HG03095 (cell line): ENCODE data around the gene ANTXR1.

Experiments used
- ATAC-seq: cut with Tn5 transposase; IDR thresholded peaks from one replicate; pipeline ENCODE4 v1.9.1; 2021; ENCODE audit warnings: moderate library complexity; ENCODE audit not compliant: unreplicated experiment

ANTXR1 gene

DNA sequence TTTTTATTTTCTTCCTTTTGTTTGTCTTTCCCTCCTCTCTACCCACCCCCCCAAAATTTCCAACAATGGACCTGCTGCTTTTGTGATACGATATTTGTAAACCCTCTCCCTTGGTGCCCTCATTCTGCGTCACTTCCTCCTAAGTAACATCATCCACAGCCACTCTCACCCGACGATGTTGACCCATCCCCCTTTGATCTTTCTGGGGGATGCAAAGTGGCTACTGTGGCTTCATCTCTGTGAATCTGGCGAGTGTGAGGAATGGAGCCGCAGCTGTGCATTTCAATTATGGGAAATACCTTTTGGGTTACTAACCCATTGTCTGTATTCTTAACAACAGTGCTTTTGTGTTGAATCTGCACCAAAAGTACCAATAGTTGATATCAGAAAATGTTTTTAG is 19.4 kb downstream of the ANTXR1 start:
- no peak for ATAC-seq

DNA sequence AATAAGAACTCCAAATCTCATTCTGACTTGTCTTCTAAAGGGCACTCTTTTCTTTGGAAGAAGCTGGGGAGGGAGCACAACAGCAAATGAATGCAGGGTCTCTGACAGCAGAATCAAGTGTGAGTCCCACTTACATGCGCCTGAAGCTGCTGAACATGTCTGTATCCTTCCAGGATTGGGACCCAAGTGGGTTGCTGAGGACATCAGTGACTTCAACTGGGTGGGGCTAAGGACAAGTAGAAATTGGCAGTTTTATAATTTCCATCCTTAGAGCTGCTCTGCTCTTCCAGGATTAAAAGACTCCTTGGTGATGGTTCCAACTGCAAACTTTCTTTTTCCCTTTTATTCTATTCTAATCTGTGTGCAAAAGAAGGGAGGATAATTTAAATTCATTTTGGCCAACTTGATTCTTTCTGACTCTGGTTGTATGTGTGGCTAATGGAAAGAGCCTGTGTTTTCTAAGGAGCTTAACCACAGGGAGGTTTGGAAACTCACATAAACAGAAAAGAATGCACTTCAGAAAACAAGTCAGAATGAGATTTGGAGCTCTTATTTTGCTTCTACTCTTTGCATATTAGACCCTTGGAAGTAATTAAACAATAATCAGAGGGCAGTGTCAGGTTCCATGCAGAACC is 20.6 kb downstream of the ANTXR1 start:
- no peak for ATAC-seq

DNA sequence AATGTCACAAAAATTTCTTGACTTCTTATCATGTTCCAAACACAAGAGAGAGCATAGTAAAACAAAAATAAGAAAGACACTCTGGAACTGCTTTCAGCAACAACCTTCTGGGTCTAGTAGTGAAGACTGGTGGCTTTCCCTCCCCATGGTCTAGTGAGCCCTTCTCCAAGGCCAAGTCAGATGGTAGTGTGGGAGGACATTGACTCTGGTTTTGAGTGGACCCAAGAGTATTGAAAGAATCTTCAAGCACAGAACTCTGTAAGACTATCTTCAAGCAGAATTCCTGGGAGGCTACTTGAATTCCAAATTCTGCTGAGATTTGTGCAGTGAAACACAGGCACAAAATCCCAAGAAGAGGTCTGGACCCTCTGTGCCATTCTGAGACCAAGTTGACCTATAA is 21.1 kb downstream of the ANTXR1 start:
- ATAC-seq: no peak

DNA sequence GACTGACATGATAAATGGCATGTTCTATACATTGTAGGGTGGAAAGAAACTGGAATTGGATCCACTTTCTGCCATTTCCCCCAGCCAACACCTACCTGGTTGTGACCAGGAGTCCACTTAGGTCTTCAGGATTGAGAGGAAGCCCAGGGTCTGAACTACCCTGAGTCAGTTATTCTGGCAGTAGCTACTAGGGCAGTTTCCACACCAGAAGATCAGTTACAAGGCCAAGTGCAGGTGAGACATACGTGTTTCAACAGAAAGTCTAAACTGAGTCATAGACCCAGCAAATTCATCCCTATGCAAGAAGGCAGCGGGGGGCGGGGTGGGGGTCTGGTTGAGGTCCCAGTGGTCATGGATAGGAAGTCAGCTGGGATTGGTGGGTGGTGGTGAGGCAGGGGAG is 21.9 kb downstream of the ANTXR1 start:
- no peak for ATAC-seq

DNA sequence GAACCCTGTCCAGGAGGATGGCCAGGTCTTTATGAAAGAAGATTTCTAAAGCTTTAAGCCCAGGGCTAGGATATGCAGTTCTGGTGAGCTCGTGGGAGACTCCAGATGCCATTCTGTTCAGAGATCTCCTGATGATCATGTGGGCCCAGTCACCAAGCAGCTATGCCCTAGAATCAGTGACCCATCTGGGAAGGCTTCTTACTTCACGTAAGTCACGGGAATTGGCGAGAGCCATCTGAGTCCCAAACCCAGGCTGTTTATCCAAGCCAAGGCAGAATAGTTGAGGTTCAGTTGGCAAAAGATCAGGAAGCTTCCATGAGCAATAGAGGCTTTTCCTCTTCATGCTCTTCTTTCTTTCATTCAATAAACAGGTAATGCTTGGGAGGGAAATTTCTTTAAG is 23.9 kb downstream of the ANTXR1 start:
- no peak for ATAC-seq

DNA sequence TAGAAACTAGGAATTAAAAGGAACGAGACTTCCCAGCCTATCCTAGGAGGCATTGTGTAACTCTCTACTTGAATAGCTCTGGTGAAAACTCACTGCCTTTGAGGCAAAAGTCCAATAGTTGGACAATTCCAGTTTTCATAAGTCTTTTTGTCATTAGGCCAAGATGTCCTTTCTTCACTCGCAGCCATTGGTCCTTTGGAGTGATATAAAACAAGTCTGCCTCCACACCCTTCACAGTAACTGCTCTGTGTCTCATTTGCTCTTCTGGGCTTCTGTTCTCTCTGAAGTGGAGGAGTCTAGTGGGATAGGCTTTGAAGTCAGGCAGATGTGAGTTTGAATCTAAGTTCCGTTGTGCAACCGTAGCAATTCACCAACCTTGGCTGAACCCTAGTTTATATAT is 28.2 kb downstream of the ANTXR1 start:
- no peak for ATAC-seq

DNA sequence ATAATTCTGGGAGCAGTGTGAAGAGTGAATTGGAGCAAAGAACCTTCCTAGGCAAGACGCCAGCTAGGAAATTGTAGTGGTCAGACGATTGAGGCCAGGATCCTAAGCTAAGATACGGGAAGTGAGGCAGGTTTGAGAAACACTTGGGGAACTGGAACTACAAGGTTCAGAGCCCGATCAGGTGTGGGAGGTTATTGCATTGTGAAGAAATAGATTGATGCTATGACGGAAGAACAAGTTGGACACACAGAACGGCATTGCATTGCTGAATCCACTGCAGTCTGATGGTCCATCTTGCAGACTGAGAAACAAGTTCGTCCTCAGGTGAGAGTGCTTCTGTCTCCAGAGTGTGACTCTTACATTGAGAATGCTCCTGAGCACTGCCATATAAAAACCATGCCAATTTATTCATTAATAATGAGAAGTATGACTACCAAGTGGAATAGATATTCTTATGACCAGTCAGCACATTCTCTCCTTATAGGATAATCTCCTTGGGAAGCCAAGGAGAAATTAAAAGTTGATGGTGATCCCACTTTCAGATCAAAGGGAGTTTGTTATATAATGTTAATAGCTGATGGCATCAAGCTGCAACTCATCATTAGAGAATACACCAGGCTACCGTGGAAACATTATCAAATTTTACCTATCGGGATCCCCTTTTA is 30.9 kb downstream of the ANTXR1 start:
- ATAC-seq: no peak

DNA sequence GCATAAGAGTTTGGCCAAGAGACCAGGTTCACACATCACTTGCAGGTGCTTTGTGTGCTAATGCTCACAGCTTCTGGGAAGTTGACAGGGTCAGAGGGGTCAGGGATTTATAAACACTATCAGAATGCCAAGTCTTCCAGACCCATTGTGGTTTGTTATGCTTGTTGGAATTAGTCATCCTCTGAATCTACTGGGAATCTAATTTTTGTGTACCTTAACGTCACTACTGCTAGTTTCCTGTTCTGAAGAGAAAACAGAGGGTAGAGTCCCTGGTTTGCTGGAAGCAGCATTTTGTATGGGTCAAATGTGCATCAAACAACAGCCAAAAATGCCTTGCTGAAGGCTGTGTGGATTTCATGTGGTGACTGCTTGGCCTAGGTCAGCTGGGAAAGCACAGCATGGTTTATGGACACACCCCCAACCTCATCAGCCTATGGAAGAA is 33.3 kb downstream of the ANTXR1 start:
- ATAC-seq: no peak

DNA sequence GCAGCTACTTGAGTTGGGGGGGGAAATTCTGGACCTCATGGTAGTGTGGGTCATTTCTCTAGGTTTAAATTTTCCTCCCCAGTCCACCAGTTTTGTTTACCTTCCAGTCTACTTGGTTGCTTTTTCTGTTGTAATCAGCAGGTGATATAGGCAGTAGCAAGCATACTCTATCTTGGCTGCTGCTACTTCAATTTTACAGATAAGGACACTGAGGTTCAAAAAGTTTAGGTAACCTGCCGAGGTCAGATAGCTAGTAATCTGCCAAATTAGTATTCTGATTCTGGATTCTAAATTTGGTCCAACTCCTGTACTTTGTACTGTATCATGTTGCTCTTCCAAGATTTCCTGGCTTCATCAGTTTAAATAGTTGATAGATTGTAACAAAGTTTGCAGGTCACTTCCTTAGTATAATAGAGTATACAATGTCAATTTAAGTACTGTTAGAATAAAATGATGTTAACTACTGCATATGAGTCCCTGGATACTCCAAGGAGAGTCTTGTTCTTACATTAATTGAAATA is 34.7 kb downstream of the ANTXR1 start:
- ATAC-seq: no peak

DNA sequence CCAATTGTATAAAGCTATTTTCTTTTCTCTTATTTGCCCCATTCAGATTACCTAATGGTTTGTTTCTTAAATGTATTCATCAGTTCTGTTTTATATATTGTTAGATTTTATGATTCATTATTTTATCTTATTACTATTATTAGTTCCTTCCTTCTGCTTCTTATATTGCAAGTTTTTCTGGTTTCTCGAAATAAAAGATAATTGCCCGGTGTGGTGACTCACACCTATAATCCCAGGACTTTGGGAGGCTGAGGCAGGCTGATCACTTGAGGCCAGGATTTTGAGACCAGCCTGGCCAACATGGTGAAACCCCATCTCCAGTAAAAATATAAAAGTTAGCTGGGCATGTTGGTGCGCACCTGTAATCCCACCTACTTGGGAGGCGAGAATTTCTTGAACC is 37.8 kb downstream of the ANTXR1 start:
- ATAC-seq: no peak

DNA sequence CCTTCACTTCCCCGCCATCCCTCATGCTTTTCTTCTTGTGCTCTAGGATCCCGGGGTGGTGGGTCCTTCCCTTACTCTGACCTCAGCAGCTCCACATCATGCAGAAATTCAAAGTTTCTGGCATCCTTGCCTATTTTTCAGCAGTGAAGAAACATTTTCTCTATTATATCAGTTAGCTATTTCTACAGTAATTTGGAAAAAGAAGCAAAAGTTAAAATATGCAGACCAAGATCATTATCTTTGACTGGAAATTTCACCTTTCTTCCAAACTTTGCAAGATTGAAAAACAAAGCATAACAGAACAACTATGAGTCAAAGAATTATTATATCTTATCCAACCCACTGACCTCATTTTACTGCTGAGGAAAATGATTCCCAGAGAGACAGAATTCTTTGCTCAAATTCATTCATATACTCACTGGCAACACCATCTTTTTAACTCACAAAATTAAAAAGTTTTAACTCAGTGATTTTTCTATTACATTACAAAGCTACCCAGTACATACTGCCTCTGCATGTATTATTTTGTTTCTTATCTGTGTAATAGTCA is 40.5 kb downstream of the ANTXR1 start:
- no peak for ATAC-seq

DNA sequence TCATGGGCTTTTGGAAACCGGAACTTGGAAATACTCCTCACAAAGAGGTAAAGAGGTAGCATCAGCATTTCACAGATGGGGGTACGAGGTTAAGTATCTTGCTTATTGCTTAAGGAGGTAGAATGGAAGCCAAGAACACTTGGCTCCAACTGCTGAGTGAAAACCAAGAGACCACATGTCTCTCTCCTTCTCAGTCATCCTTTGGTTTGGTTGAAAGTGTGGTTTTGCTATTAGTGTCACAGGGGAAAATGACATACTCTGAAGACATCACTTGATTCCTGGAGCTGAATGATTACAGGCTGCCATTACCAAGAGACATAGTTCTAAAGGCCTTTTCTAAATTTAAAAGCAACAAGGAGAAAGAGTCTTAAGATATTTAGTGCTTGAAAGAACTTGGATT is 41.5 kb downstream of the ANTXR1 start:
- peak; percentile 80 for ATAC-seq

DNA sequence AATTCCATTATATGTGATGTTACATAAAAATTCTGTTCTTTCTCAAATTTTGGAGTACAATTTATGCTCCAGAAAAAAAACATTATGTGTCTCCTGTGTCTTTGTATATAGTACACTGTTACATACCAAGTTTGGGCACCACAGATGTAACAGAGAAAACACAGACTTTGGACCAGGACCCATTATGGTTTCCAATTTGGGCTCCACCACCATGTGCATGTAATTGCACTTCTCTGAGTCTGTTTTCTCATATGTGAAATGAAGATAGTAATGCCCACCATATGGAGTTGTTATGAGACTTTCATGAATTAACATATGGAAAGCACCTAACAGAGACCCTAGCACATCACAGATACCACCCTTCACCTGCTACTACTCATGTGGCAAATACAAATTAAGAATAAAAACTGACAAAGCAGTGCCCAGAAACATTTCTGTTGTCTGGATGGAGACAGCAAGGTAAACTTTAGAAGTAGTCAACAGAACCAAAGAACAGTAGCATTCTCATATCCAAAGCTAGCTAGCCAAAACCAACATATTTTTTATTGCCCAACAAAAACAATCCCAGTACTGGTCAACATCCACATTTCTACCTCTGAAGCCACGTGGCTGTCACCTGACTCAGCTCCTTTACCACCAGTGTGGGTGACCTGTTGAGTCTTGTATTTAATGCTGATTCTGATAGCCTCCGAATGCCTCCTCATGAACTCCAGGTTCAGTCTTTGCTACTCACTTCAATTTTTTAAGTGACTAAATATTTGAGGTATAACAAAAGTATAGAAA is 42.9 kb downstream of the ANTXR1 start:
- no peak for ATAC-seq

DNA sequence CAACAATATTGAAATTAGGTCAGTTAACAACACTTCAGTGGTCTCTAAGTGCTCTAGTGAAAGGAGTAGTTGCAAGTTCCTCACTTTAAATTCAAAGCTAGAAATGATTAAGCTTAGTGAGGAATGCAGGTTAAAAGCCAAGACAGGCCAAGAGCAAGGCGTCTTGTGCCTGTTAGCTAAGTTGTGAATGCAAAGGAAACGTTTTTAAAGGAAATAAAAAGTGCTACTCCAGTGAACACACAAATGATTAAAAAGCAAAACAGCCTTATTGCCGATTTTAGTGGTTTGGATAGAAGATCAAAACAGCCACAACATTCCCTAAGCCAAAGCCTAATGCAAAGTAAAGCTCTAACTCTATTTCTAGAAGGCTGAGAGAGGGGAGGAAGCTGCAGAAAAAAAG is 44.7 kb downstream of the ANTXR1 start:
- no peak for ATAC-seq

DNA sequence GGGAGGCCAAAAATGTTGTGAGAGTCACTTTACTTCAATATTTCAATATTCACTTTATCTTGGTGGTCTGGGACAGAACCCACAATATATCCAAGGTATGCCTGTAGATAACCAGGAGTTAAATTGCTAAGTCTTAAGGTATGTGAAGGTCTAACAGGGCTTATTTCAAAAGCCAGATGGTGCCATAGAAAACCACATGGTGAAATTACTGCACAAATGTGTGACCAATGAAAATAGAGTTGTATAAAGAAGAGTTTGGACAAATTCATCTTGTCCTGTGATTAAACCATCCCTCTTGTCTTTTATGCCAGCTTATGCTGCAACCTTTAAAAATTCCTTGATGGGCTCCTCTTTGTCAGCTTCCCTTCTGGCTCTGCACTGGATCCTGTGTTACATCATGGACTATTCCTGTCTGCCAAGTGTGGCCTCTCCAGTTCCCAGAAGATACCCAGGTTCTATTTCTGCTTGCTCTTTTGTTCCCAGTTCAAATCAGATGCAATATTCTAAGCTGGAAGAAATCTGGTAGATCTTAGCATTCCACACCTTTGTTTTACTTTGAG is 46.8 kb downstream of the ANTXR1 start:
- no peak for ATAC-seq

DNA sequence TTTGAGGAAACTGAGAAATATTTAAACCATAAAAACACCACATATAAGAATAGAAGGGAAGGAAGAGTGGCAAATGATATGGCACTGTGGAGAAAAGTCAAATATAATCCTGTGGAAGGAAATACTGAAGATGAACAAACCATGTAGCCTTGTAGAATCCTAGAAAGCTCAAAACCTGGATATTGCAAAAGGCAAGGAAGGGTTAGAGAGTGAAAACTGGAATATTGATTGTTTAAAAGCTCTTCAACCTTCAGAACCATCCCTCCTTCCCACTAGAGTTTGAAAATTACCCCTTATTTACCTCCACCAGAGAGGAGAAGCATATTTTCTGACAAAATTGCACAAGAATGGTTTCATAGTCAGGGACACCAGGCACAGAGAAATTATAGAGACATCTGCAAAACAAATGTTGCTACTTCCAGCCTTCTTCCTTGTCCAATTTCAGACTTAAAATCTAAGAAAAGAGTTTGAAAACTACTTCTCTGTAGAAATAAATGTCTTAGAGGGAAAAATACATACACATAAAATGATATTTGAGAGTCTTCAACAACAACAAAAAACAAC is 48.0 kb downstream of the ANTXR1 start:
- no peak for ATAC-seq

DNA sequence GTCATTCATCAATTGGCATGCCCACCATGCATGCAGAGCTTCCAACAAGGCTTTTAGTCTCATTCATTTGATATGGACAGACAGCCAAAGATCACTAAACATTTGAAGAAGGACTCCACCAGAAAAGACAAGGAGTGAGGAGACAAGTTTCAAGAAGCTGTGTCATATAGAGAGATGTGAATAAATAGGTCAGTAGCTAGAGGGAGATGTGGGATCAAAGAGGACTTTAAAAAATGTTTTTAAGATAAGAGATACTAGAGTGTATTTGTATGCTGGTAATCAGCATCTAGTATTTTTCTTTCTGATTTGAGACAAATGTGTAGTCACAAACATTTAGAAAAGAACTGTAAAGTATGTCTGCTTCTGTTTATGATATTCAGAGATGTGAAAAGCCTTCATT is 48.5 kb downstream of the ANTXR1 start:
- no peak for ATAC-seq

DNA sequence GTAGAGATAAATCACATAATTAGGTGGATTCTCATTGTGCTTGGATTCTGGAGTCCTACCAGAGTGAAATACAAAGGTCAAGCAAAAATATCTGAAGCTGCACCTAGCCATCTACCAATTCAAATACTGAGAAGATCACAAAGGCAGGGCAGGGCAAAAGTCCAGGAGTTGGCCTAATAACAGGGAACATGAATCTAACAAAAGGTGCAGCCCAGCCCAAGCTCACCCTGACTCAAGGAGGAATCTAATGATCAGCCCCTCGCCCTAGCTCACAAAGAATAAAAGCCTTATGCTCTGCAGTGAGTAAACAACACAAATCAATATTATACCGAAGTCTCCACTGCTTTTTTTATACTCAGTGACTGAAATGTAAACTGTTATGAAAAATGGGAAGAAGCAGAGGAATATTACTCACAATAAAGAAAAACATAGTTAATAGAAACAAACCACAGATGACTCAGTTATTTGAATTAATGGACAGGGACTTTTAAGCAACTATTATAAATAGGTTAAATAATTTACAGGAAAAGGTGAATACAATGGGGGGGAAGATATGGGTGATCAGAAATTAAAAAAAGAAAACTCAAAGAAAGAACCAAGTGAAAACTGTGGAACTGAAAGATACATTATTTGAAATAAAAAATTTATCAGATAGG is 49.5 kb downstream of the ANTXR1 start:
- ATAC-seq: no peak

DNA sequence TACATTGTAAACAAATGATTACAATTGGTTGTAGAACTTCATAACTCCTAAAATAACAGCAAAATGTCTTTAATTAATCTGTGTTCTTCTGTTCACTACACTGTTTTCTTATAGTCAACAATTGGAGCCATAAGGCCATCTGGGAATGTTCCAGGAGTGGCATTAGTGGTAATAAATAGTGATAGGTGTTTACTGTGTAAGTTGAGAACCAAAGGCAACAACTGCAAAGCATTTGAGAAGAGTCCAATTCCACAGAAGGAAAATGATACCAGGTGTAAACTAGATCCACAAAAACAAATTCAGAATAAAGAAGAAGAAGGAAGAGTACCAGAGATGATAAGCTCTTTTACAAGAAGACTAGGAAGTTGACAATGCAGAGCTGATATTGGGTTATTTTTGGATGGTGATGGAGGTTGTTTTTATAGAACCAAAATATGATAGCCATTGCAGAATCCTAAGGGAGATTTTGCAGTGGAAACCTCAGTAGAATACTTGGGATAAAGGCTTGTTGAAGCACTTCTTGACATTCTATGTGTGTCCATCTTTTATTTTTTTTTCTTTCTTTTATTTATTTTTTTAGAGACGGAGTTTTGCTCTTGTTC is 52.9 kb downstream of the ANTXR1 start:
- no peak for ATAC-seq

DNA sequence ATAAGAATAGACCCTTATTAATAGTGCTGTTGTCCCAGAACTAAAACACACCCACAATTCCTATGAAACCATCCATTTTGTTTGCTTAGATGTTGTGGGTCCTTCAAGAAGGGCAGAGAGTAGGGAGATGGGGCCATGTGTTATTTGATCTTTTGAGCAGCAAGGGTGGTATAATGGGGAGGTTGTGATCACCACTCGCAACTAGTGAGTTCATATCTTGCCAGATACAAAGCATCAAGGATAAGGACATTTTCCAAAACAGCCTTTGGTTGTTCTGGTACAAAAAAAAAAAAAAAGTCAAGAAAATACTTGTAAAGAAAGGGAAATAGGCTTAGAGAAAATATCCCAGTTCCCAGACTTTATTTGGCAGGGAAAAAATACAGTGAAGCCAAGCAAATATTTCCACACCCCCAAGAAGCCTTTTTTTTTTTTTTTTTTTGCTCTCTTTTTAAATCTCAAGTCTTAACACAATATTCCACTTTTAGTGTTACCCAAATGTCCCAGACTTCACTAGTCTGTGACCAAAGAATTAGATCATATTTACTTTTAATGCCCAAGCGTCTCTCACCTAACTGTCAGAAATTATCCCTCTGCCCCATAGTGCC is 54.1 kb downstream of the ANTXR1 start:
- no peak for ATAC-seq
